ENCODE results near the gene CIDEA.

Gene CIDEA

GRCh38 chr18:12276736-12277554 is 22.8 kb downstream of the CIDEA start:
- H3K27me3 Mint-ChIP-seq: peaks cover 6% of the 10 kb centered on the region
- H3K9me3 Mint-ChIP-seq: no peaks in the 10 kb centered on the region
- no peak for ATAC-seq
- H3K27ac Mint-ChIP-seq: no peak overlapping the region
- H3K36me3 Mint-ChIP-seq (ENCODE audit: low read depth): no peaks in the 10 kb centered on the region
- no peak for DNase-seq
- H3K4me3 Mint-ChIP-seq: no peak overlapping the region
- peaks cover 4% of the 10 kb centered on the region for H3K4me1 Mint-ChIP-seq

DNA sequence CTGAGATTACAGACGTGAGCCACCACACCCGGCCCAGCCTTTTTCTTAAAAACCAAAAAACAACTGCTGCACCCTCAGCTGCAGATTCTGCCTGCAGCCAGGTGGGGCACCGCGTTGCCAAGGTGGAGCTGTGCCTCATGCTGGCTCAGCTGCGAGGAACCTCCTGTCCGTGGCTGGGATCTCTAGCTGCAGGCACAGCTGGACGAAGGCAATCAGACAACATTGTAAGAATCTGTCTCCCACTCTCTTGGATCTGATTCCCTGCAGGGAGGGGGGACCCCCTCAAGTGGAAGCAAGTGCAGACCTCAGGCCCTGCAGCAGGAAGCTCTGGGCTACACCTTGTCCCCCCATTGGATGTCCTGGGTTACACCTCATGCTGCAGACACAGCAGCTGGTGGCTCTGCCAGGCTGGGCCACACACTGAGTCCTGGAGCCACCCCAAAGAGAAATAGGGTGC is 24.1 kb downstream of the CIDEA start:
- Mint-ChIP-seq H3K4me1 (no peaks in the 10 kb centered on the region), H3K27me3 (peaks cover 8% of the 10 kb centered on the region), H3K9me3 (no peaks in the 10 kb centered on the region), H3K4me3 (no peak overlapping the region), H3K36me3 (ENCODE audit: low read depth) (no peaks in the 10 kb centered on the region), H3K27ac (no peak overlapping the region)
- no peak for DNase-seq
- no peak for ATAC-seq

- Mint-ChIP-seq H3K36me3 (ENCODE audit: low read depth) (no peaks in the 10 kb centered on the region), H3K4me1 (no peaks in the 10 kb centered on the region), H3K27ac (no peak overlapping the region), H3K9me3 (no peaks in the 10 kb centered on the region), H3K27me3 (peaks cover 9% of the 10 kb centered on the region), H3K4me3 (no peak overlapping the region)
- ATAC-seq (no peak), DNase-seq (no peak)
These were observed 24.9 kb downstream of the CIDEA start for GRCh38 chr18:12278741-12279682.

- H3K27me3 Mint-ChIP-seq: peaks cover 15% of the 10 kb centered on the region
- DNase-seq (no peak), ATAC-seq (no peak)
- no peak overlapping the region for H3K4me3 Mint-ChIP-seq
- H3K36me3 Mint-ChIP-seq (ENCODE audit: low read depth): no peaks in the 10 kb centered on the region
- no peak overlapping the region for H3K27ac Mint-ChIP-seq
- no peaks in the 10 kb centered on the region for H3K4me1 Mint-ChIP-seq
- no peaks in the 10 kb centered on the region for H3K9me3 Mint-ChIP-seq
These were observed 25.8 kb downstream of the CIDEA start for GRCh38 chr18:12279781-12280531.

DNA sequence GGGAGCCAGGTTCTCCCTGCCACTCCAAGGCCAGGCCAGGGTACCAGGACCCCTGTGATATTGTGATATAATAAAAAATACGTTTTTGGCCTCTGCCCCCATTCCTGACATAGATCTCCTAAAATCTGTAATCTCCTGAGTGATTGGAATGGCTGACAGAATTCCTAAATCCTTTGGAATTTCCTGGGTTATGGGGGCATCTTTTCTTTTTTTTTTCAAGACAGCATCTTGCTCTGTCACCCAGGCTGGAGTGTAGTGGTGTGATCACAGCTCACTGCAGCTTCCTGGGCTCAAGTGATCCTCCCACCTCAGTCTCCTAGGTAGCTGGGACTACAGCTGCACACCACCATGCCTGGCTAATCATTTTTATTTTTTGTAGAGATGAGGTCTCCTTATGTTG is 27.7 kb downstream of the CIDEA start:
- peaks cover 18% of the 10 kb centered on the region for H3K27me3 Mint-ChIP-seq
- no peaks in the 10 kb centered on the region for H3K9me3 Mint-ChIP-seq
- DNase-seq (no peak), ATAC-seq (no peak)
- H3K27ac Mint-ChIP-seq: no peak overlapping the region
- H3K4me1 Mint-ChIP-seq: no peaks in the 10 kb centered on the region
- no peaks in the 10 kb centered on the region for H3K36me3 Mint-ChIP-seq (ENCODE audit: low read depth)
- H3K4me3 Mint-ChIP-seq: no peak overlapping the region

DNA sequence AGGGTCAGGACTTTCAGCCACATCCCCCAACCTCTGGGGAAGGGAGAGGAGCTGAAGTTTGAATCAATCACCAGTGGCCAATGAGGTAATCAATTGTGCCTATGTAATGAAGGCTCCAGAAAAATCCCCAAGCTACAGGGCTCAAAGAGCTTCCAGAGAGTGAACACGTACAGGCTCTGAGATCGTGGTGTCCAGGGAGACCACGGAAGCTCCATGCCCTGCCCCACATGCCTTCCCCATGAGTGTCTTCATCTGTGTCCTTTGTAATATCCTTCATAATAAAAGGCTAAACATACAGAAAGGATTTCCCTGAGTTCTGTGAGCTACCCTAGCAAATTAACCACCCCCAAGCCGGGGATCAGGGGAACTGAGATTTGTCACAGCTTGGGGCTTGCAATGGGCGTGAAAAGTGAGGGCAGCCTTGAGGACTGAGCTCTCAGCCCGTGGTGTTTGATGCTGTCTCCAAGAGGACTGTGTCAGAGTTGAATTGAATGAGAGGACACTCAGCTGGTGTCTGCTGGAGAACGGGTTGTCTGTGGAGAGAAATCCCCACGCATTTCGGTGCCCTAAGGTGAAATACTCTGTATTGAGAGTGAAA is 28.4 kb downstream of the CIDEA start:
- Mint-ChIP-seq H3K36me3 (ENCODE audit: low read depth) (no peaks in the 10 kb centered on the region), H3K27ac (no peak overlapping the region), H3K4me1 (no peaks in the 10 kb centered on the region), H3K27me3 (peaks cover 19% of the 10 kb centered on the region), H3K9me3 (no peaks in the 10 kb centered on the region), H3K4me3 (no peak overlapping the region)
- DNase-seq (no peak), ATAC-seq (no peak)

DNA sequence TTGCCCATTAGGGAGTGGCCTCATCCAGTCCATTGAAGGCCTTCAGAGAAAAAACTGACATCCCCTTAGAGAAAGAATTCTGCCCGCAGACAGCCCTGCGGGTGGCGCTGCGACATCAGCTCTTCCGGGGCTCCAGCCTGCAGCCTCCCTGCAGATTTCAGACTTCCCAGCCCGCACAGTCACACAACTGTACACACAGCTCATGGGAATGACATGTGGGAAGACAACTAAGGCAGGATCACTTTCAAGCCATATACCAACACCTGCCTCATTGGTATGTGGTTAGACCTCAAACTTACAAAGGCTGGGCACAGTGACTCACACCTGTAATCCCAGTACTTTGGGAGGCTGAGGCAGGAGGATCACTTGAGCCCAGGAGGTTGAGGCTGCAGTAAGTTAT is 29.1 kb downstream of the CIDEA start:
- Mint-ChIP-seq H3K36me3 (ENCODE audit: low read depth) (no peaks in the 10 kb centered on the region), H3K27ac (no peak overlapping the region), H3K4me3 (no peak overlapping the region), H3K27me3 (peaks cover 26% of the 10 kb centered on the region), H3K9me3 (no peaks in the 10 kb centered on the region), H3K4me1 (peaks cover 4% of the 10 kb centered on the region)
- no peak for ATAC-seq
- DNase-seq: no peak

DNA sequence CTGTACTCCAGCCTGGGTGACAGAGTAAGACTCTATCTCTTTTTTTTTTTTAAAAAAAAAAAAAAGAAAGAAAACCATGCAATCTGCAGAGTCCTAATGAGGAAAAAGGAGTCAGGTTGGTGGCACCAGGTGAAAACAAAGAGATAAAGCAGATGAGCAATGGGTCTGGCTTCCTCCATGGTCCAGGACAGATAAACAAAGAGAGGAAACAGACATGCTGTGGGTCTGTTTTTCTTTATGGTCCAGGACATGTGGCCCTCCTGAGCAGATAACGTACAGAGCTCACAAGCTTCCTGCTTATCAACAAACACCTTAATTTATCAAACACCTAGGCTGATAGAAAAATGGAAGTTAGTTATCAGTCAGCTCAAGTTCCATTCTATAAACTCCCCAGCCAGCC is 29.5 kb downstream of the CIDEA start:
- Mint-ChIP-seq H3K27ac (no peak overlapping the region), H3K36me3 (ENCODE audit: low read depth) (no peaks in the 10 kb centered on the region), H3K4me3 (no peak overlapping the region), H3K4me1 (peaks cover 4% of the 10 kb centered on the region), H3K27me3 (peaks cover 30% of the 10 kb centered on the region), H3K9me3 (no peaks in the 10 kb centered on the region)
- DNase-seq (no peak), ATAC-seq (no peak)

GRCh38 chr18:12287131-12287681 is 33.0 kb downstream of the CIDEA start:
- Mint-ChIP-seq H3K27ac (no peak overlapping the region), H3K36me3 (ENCODE audit: low read depth) (no peaks in the 10 kb centered on the region), H3K9me3 (no peaks in the 10 kb centered on the region), H3K4me1 (peaks cover 4% of the 10 kb centered on the region), H3K4me3 (no peak overlapping the region), H3K27me3 (peaks cover 41% of the 10 kb centered on the region)
- ATAC-seq (no peak), DNase-seq (no peak)

- peaks cover 4% of the 10 kb centered on the region for H3K4me1 Mint-ChIP-seq
- no peaks in the 10 kb centered on the region for H3K9me3 Mint-ChIP-seq
- H3K27me3 Mint-ChIP-seq: peaks cover 40% of the 10 kb centered on the region
- H3K4me3 Mint-ChIP-seq: no peak overlapping the region
- H3K27ac Mint-ChIP-seq: no peak overlapping the region
- DNase-seq (no peak), ATAC-seq (no peak)
- H3K36me3 Mint-ChIP-seq (ENCODE audit: low read depth): no peaks in the 10 kb centered on the region
These were observed 33.7 kb downstream of the CIDEA start for GRCh38 chr18:12287684-12288402.

- DNase-seq (no peak), ATAC-seq (no peak)
- Mint-ChIP-seq H3K27me3 (peaks cover 40% of the 10 kb centered on the region), H3K36me3 (ENCODE audit: low read depth) (no peaks in the 10 kb centered on the region), H3K4me3 (no peak overlapping the region), H3K27ac (no peak overlapping the region), H3K4me1 (peaks cover 4% of the 10 kb centered on the region), H3K9me3 (no peaks in the 10 kb centered on the region)
These were observed 34.2 kb downstream of the CIDEA start for GRCh38 chr18:12288403-12288755.

- DNase-seq (no peak), ATAC-seq (no peak)
- Mint-ChIP-seq H3K9me3 (no peaks in the 10 kb centered on the region), H3K27ac (no peak overlapping the region), H3K27me3 (peaks cover 36% of the 10 kb centered on the region), H3K4me1 (peaks cover 4% of the 10 kb centered on the region), H3K36me3 (ENCODE audit: low read depth) (no peaks in the 10 kb centered on the region), H3K4me3 (no peak overlapping the region)
These were observed 35.9 kb downstream of the CIDEA start for GRCh38 chr18:12290086-12290485.

GRCh38 chr18:12291161-12291560 is 37.0 kb downstream of the CIDEA start:
- Mint-ChIP-seq H3K4me1 (peaks cover 4% of the 10 kb centered on the region), H3K27me3 (peaks cover 37% of the 10 kb centered on the region), H3K9me3 (no peaks in the 10 kb centered on the region), H3K4me3 (no peak overlapping the region), H3K27ac (no peak overlapping the region), H3K36me3 (ENCODE audit: low read depth) (no peaks in the 10 kb centered on the region)
- no peak for ATAC-seq
- no peak for DNase-seq
